Medulla oblongata (tissue), 1 donor: ENCODE measurements around the gene NCOA3.

ENCODE experiments used
- DNase-seq: peaks from one replicate; pipeline ENCODE4 v3.0.0-alpha.2; 2015; ENCODE audit errors: extremely low spot score

NCOA3 gene

GRCh38 chr20:47665221-47665991 is 163.7 kb downstream of the NCOA3 start:
- no peak for DNase-seq

- DNase-seq, result no peak
These were observed 164.6 kb downstream of the NCOA3 start for GRCh38 chr20:47666304-47666703.

DNA sequence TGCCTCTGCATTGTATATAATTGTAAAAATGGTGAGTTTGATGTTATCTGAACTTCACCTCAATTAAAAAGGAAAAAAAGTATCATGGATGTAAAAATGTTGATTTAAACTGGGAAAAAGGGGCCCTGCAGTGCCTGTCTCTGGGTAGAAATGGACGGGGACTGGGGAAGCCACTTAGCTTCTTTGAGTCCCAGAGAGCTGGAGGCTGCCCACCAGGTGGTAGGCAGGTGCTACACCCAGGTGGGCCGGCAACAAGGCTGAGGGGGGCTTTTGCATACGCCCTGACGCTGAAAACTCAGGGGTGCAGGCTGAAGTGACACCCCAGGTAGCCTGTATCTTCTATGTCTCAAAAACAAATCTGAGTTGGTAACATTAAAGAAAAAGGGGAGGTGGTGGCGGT is 165.4 kb downstream of the NCOA3 start:
- DNase-seq, result no peak

GRCh38 chr20:47667531-47668312 is 166.0 kb downstream of the NCOA3 start:
- DNase-seq, result no peak

GRCh38 chr20:47668313-47669151 is 166.8 kb downstream of the NCOA3 start:
- no peak for DNase-seq

GRCh38 chr20:47669152-47669425 is 167.4 kb downstream of the NCOA3 start:
- no peak for DNase-seq

GRCh38 chr20:47669489-47669888 is 167.8 kb downstream of the NCOA3 start:
- DNase-seq, result no peak

DNA sequence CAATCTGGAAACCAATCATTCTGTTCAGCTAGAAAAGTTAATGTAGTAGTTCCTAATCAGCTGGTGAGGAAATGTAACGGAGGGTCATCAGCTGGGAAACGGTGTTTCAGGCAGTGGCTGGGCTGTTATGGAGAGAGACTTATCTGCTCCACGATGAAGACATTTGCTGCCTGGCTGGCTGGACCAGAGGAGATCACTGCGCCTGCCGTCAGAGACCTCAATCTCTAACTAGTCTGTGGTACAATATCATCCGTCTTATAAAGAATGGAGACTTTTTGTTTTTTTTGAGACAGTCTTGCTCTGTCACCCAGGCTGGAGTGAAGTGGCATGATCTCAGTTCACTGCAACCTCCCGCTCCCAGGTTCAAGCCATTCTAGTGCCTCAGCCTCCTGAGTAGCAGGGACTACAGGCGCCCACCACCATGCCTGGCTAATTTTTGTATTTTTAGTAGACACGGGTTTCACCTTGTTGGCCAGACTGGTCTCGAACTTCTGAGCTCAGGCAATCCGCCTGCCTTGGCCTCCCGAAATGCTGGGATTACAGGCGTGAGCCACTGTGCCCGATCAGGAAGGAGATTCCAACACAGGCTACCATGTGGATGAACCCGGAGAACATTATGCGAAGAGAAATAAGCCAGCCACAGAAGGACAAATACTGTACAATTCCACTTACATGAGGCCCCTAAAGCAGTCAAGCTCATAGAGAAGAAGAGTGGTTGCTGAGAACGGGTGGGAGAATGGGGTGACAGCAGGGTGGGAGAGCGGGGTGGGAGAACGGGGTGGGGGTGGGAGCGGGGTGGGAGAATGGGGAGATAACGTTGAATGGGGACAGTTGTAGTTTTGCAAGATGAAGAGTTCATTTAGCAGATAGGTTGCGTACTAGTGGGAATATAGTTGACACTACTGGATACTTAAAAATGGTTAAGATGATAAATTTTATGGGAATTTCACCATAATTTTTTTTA is 168.5 kb downstream of the NCOA3 start:
- DNase-seq, result no peak

DNA sequence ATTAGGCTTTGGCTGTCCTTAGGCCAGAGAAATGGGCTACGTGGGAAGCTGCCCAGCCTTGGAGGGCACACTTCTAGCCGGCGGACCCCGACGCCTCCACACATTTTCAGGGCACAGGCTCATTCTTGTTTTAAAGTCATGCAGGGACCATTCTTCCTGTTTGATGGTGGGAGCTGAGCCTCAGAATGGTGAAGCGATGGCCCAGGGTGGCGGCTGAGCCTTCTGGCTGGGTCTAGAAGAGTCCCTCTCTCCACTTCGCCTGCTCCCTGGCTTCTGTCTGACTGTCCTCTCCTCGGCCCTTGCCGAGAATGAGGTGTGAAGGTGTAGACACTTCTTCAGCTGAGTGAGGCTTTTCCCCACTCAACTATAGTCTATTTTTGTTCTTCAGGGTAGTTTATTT is 169.2 kb downstream of the NCOA3 start:
- DNase-seq, result no peak

- no peak for DNase-seq
These were observed 170.5 kb downstream of the NCOA3 start for GRCh38 chr20:47672166-47672565.

GRCh38 chr20:47672886-47673670 is 171.4 kb downstream of the NCOA3 start:
- DNase-seq, result no peak

GRCh38 chr20:47673671-47673955 is 171.9 kb downstream of the NCOA3 start:
- DNase-seq, result no peak

DNA sequence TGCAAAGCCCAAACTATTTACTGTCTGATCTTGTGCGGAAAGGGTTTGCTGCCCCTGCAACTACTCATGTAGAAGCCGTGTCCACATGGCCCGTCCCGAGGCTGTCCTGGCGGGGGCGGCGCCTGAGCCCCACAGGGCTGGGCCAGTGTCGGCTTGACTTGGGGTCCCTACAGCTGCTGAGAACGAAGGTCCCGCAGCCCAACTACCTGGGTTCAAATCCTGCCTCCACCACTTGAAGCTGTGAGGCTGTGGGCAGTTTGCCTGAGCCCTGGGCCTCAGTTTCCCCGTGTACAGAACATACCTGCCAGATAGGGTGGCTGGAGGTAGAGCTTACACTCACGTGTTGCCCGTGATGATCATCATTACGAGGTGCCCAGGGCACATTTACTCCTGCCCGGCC is 172.5 kb downstream of the NCOA3 start:
- DNase-seq, result no peak

GRCh38 chr20:47674686-47675085 is 173.0 kb downstream of the NCOA3 start:
- DNase-seq, result no peak

- DNase-seq, result no peak
These were observed 173.8 kb downstream of the NCOA3 start for GRCh38 chr20:47675190-47676142.

DNA sequence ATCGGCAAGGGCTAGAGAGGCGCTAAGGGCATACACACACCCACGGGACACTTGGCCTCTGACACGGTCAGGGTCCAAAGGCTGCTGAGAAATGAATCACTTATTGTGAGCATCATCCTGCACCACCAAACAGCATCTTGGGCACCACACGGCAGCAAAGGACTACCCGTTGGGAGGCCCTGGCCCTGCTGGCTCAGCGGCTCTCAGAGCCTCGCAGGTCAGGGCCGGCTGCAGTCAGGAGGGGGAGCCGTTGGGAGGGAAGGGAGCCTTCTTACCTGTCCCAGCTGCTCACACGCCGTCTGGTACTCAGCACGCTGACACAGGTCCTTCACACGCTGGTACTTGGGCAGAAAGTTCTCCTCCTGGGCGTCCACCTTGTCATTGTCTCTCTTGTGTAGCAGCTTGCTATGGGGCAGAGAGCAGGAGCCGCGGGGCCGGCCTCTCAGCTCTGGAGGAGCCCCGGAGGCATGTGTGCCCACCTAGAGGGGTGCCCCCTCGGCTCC is 174.6 kb downstream of the NCOA3 start:
- no peak for DNase-seq

DNA sequence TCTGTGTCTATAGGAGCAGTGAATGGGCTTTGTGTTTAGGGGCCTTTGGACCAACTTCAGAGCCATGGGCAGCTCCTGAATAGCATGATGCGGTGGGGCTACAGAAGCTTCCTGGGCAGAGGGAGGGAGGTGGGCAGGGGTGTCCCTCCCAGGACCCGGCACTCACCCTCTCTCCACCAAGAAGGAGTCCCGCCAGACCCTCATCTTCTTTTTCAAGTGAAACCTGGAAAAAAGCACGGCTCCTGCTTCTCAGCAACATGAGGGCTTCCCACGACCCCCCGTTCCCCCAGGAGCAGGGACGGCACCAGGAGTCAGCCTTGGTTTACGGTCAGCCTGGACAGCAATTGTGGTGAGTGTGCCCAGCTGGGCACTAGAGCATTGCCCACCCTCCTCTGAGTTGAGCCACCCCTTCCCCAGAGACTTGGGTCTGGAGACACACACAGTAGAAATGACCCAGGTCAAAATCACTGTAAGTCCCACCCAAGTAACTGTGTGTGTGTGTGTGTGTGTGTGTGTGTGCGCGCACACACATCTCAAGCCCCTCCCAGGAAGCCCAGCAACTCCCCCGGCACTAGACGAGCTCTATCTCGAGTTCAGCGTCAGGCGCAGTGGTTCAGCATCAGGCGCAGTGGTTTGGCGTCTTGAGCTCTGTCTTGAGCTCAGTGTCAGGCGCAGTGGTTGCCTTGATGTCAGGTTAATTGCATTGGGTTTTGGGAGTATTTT is 175.4 kb downstream of the NCOA3 start:
- DNase-seq, result no peak

- peak; percentile 19 for DNase-seq
These were observed 176.2 kb downstream of the NCOA3 start for GRCh38 chr20:47677635-47678453.
